HEK293 (cell line): ENCODE results near the gene MORF4L1.

ENCODE experiments used
- ZNF184 ChIP-seq: fragments of 450-650 bp; IDR thresholded peaks from 2 replicates; pipeline ENCODE4 v1.5.1; 2018; ENCODE audit warnings: missing biosample characterization, mild to moderate bottlenecking, missing genetic modification characterization
- ZNF777 ChIP-seq: fragments of 450-650 bp; formaldehyde crosslinking; IDR thresholded peaks from 2 replicates; pipeline ENCODE4 v1.5.1; 2017; ENCODE audit warnings: missing biosample characterization, missing genetic modification characterization, borderline replicate concordance
- TF ChIP-seq, protein P1 (sequence below): fragments of 450-650 bp; formaldehyde crosslinking; IDR thresholded peaks from 2 replicates; pipeline ENCODE4 v1.5.1; 2016; ENCODE audit warnings: missing biosample characterization, missing genetic modification characterization

DNA sequence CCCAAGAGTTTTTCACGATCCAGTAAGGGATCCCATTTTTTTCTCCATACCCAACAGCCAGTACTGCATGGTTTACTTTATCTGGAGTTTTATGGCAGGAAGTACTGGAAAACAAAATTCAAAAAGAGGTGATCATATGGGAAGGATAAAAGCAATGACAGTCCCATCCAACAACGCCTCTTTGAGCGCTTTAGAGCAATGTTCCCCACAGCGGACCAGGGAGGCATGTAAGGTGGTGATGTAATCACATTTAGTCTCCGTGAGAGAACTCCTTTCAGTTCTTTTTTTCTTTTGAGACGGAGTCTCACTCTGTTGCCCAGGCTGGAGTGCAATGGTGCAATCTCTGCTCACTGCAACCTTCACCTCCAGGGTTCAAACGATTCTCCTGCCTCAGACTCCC is 50.3 kb downstream of the MORF4L1 start:
- TF ChIP-seq ZNF777, result no peak
- TF ChIP-seq ZNF184 (tag by site-specific recombination), result no peak
- TF ChIP-seq, protein P1, sequence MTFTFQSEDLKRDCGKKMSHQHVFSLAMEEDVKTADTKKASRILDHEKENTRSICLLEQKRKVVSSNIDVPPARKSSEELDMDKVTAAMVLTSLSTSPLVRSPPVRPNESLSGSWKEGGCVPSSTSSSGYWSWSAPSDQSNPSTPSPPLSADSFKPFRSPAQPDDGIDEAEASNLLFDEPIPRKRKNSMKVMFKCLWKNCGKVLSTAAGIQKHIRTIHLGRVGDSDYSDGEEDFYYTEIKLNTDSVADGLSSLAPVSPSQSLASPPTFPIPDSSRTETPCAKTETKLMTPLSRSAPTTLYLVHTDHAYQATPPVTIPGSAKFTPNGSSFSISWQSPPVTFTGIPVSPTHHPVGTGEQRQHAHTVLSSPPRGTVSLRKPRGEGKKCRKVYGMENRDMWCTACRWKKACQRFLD (tag by site-specific recombination), result no peak
